Astrocyte (in vitro differentiated cells and primary cell): ENCODE measurements around the gene TNFRSF13B. TPM values are rescaled to one million over a fixed set of nuclear protein-coding genes. Genes with fewer than 3 reads are reported as not detected.

Experiments
- DNase-seq: peaks from one replicate; pipeline ENCODE4 v3.0.0-alpha.2; 2010; ENCODE audit warnings: low read depth
- FAIRE-seq: peaks from 2 replicates; lab custom pipeline; 2011; peaks lifted over from hg19 to GRCh38; lab: Jason Lieb, UNC
- H2AFZ ChIP-seq: 2 replicates; pipeline ENCODE4 v1.6.0; 2012; ENCODE audit warnings: low read depth, low read length, inconsistent platforms
- H3K27ac ChIP-seq: 2 replicates; pipeline ENCODE4 v1.5.1; 2011; ENCODE audit warnings: low read depth, low read length, inconsistent platforms
- H3K27me3 ChIP-seq: 2 replicates; pipeline ENCODE4 v1.6.0; 2011; ENCODE audit warnings: low read length, inconsistent platforms; ENCODE audit not compliant: insufficient read depth
- H3K36me3 ChIP-seq: 2 replicates; pipeline ENCODE4 v1.5.1; 2011; ENCODE audit warnings: low read length, inconsistent platforms; ENCODE audit not compliant: insufficient read depth
- H3K4me1 ChIP-seq: 2 replicates; pipeline ENCODE4 v1.5.1; 2011; ENCODE audit warnings: low read length, inconsistent platforms; ENCODE audit not compliant: insufficient read depth
- H3K4me2 ChIP-seq: 2 replicates; pipeline ENCODE4 v1.6.0; 2012; ENCODE audit warnings: low read length, inconsistent platforms
- H3K4me3 ChIP-seq: 2 replicates; pipeline ENCODE4 v1.5.1; 2011; ENCODE audit warnings: low read depth, mild to moderate bottlenecking, low read length, inconsistent platforms; ENCODE audit not compliant: insufficient read depth
- H3K79me2 ChIP-seq: 2 replicates; pipeline ENCODE4 v1.6.0; 2012; ENCODE audit warnings: mild to moderate bottlenecking, low read length, inconsistent platforms; ENCODE audit not compliant: insufficient read depth
- H3K9ac ChIP-seq: 2 replicates; pipeline ENCODE4 v1.6.0; 2012; ENCODE audit warnings: mild to moderate bottlenecking, low read length, inconsistent platforms
- H3K9me3 ChIP-seq: 2 replicates; pipeline ENCODE4 v1.5.1; 2012; ENCODE audit warnings: low read depth, mild to moderate bottlenecking, low read length, inconsistent platforms; ENCODE audit not compliant: insufficient read depth
- H4K20me1 ChIP-seq: 2 replicates; pipeline ENCODE4 v1.6.0; 2012; ENCODE audit warnings: low read length, inconsistent platforms; ENCODE audit not compliant: insufficient read depth
- H3K27ac Mint-ChIP-seq: one replicate; pipeline ENCODE4 v1.8.0; 2021; ENCODE audit warnings: mild to moderate bottlenecking, mixed read lengths; ENCODE audit not compliant: unreplicated experiment
- H3K27me3 Mint-ChIP-seq: one replicate; pipeline ENCODE4 v1.8.0; 2021; ENCODE audit warnings: low read depth, mixed read lengths; ENCODE audit not compliant: unreplicated experiment
- H3K36me3 Mint-ChIP-seq: one replicate; pipeline ENCODE4 v1.8.0; 2021; ENCODE audit warnings: low read depth, mixed read lengths; ENCODE audit not compliant: unreplicated experiment
- H3K4me1 Mint-ChIP-seq: one replicate; pipeline ENCODE4 v1.8.0; 2021; ENCODE audit warnings: low read depth, mixed read lengths; ENCODE audit not compliant: unreplicated experiment
- H3K4me3 Mint-ChIP-seq: one replicate; pipeline ENCODE4 v1.8.0; 2021; ENCODE audit warnings: mild to moderate bottlenecking, moderate library complexity, mixed read lengths; ENCODE audit not compliant: unreplicated experiment
- H3K9me3 Mint-ChIP-seq: one replicate; pipeline ENCODE4 v1.8.0; 2021; ENCODE audit warnings: mild to moderate bottlenecking, mixed read lengths; ENCODE audit not compliant: unreplicated experiment
- CTCF ChIP-seq: IDR thresholded peaks from 2 replicates; pipeline ENCODE4 v1.5.1; 2011; ENCODE audit warnings: low read depth, mild to moderate bottlenecking, inconsistent platforms, low read length, moderate library complexity; ENCODE audit not compliant: insufficient read depth
- EZH2 ChIP-seq: IDR thresholded peaks from 2 replicates; pipeline ENCODE4 v1.6.1; 2012; ENCODE audit warnings: mild to moderate bottlenecking, low read length, inconsistent platforms; ENCODE audit not compliant: insufficient read depth
- total RNA-seq: library from RNA; stranded (reverse); gene quantifications from 2 replicates; pipeline ENCODE4 v1.2.1, GENCODE V29; 2021

The TNFRSF13B gene
- total RNA-seq, 1 donor from 2014 or later: not detected

DNA sequence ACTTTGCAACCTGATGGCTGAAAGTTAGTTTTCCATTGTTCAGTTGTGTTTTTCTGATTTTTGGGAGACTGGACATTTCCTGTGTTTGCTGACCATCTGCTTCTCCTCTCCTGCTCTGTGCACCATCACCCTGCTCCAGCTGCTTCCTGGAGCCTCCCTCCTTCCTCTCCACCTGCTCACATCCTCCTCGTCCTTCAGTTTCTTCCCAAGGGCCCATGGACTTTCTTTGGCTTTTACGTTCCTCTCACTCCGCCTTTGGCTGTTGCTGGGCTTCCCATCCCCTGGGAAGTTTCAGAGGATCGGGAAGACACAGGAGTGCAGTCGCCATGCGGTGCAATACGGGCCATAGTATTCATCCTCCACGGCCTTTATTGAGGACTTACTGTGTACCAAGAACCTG lies 61.6 kb downstream of the TNFRSF13B start:
- Mint-ChIP-seq H3K9me3 (no peaks in the 10 kb centered on the region), H3K4me3 (peak overlapping the region; percentile 5), H3K4me1 (peaks cover 30% of the 10 kb centered on the region), H3K27ac (no peak overlapping the region), H3K27me3 (no peaks in the 10 kb centered on the region), H3K36me3 (no peaks in the 10 kb centered on the region)
- Histone ChIP-seq H3K27me3 (no peaks in the 10 kb centered on the region), H4K20me1 (no peaks in the 10 kb centered on the region), H3K9ac (no peak overlapping the region), H2AFZ (no peak overlapping the region), H3K27ac (no peak overlapping the region), H3K4me2 (no peak overlapping the region), H3K79me2 (no peaks in the 10 kb centered on the region), H3K4me1 (peaks cover 8% of the 10 kb centered on the region), H3K36me3 (no peaks in the 10 kb centered on the region), H3K9me3 (no peaks in the 10 kb centered on the region), H3K4me3 (no peak overlapping the region)
- TF ChIP-seq EZH2 (no peak), CTCF (no peak)
- DNase-seq (no peak), FAIRE-seq (no peak)

GRCh38 chr17:16909472-16910246 lies 62.3 kb downstream of the TNFRSF13B start:
- H3K36me3 ChIP-seq: no peaks in the 10 kb centered on the region
- no peak overlapping the region for H3K4me3 ChIP-seq
- no peaks in the 10 kb centered on the region for H4K20me1 ChIP-seq
- Mint-ChIP-seq H3K4me3 (no peak overlapping the region), H3K4me1 (peaks cover 30% of the 10 kb centered on the region), H3K27ac (no peak overlapping the region), H3K36me3 (no peaks in the 10 kb centered on the region), H3K9me3 (no peaks in the 10 kb centered on the region), H3K27me3 (no peaks in the 10 kb centered on the region)
- no peak overlapping the region for H3K27ac ChIP-seq
- no peaks in the 10 kb centered on the region for H3K9me3 ChIP-seq
- H3K27me3 ChIP-seq: no peaks in the 10 kb centered on the region
- FAIRE-seq (no peak), DNase-seq (no peak)
- H3K9ac ChIP-seq: no peak overlapping the region
- H3K4me1 ChIP-seq: peaks cover 8% of the 10 kb centered on the region
- no peak for TF ChIP-seq EZH2
- TF ChIP-seq CTCF: no peak
- no peak overlapping the region for H3K4me2 ChIP-seq
- H2AFZ ChIP-seq: no peak overlapping the region
- H3K79me2 ChIP-seq: no peaks in the 10 kb centered on the region

- no peaks in the 10 kb centered on the region for H3K9me3 ChIP-seq
- H3K27ac ChIP-seq: no peak overlapping the region
- no peak overlapping the region for H3K4me3 ChIP-seq
- no peak overlapping the region for H3K9ac ChIP-seq
- no peaks in the 10 kb centered on the region for H3K36me3 ChIP-seq
- DNase-seq (no peak), FAIRE-seq (no peak)
- H3K4me2 ChIP-seq: no peak overlapping the region
- H4K20me1 ChIP-seq: no peaks in the 10 kb centered on the region
- no peak overlapping the region for H3K4me3 Mint-ChIP-seq
- H3K4me1 Mint-ChIP-seq: peaks cover 37% of the 10 kb centered on the region
- H3K27me3 ChIP-seq: no peaks in the 10 kb centered on the region
- no peaks in the 10 kb centered on the region for H3K27me3 Mint-ChIP-seq
- H3K27ac Mint-ChIP-seq: no peak overlapping the region
- peaks cover 8% of the 10 kb centered on the region for H3K4me1 ChIP-seq
- TF ChIP-seq CTCF: no peak
- TF ChIP-seq EZH2: no peak
- no peak overlapping the region for H2AFZ ChIP-seq
- H3K9me3 Mint-ChIP-seq: no peaks in the 10 kb centered on the region
- H3K79me2 ChIP-seq: no peaks in the 10 kb centered on the region
- no peaks in the 10 kb centered on the region for H3K36me3 Mint-ChIP-seq
These were observed 63.6 kb downstream of the TNFRSF13B start for GRCh38 chr17:16908273-16908672.
